ENCODE results near the gene PRELID2.

DNA sequence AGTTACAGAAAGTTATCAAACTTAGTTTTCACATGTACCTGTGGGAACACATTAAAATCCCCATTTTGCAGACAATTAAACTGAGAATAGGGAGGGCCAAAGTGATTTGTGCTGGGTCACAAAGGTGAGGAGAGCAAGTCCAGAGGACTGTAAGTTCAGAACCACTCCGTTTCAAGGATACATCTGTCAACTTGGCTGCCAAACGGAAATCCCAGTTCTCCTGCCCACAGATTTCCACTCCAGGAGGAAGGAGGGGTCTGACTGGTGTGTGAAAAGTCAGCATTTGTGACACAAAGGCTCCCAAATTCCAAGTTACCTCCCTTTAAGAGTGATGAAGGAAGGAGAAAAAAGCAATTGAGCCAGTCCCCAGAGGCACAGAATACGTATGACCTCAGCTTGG, 42.3 kb downstream of the PRELID2 start:
- TF ChIP-seq, protein P1, sequence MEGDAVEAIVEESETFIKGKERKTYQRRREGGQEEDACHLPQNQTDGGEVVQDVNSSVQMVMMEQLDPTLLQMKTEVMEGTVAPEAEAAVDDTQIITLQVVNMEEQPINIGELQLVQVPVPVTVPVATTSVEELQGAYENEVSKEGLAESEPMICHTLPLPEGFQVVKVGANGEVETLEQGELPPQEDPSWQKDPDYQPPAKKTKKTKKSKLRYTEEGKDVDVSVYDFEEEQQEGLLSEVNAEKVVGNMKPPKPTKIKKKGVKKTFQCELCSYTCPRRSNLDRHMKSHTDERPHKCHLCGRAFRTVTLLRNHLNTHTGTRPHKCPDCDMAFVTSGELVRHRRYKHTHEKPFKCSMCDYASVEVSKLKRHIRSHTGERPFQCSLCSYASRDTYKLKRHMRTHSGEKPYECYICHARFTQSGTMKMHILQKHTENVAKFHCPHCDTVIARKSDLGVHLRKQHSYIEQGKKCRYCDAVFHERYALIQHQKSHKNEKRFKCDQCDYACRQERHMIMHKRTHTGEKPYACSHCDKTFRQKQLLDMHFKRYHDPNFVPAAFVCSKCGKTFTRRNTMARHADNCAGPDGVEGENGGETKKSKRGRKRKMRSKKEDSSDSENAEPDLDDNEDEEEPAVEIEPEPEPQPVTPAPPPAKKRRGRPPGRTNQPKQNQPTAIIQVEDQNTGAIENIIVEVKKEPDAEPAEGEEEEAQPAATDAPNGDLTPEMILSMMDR (conservative IDR thresholded peaks at IDR 0.05) = no peak
- no peak for TF ChIP-seq ZFX (IDR thresholded peaks at IDR 0.05)
